ENCODE data around the gene NDUFS3. TPM values are rescaled to one million over a fixed set of nuclear protein-coding genes. Genes with fewer than 3 reads are reported as not detected.

Gene NDUFS3
- total RNA-seq, 3 donors from 2014 or later: 150 to 205 (median 197) TPM

DNA sequence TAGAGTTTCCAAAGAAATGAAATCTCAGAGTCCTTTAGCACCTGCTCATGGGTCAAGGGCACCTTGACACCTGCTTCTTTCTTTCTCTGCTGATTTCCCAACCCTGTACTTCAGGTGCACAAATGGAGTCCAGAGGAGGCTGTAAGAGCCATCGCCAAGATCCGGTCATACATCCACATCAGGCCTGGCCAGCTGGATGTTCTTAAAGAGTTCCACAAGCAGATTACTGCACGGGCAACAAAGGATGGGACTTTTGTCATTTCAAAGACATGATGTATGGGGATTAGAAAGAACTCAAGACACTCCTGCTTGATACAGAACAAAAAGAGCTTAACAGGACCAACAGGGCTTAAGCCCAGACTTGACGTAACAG lies 7.5 kb upstream of the NDUFS3 start:
- H3K9me3 ChIP-seq: no peaks in the 10 kb centered on the region
- H3K36me3 ChIP-seq (ENCODE audit: low read depth): peaks cover 3% of the 10 kb centered on the region
- intact Hi-C loops (cut with DNase I, micrococcal nuclease): no loop called here
- TF ChIP-seq, protein P1, sequence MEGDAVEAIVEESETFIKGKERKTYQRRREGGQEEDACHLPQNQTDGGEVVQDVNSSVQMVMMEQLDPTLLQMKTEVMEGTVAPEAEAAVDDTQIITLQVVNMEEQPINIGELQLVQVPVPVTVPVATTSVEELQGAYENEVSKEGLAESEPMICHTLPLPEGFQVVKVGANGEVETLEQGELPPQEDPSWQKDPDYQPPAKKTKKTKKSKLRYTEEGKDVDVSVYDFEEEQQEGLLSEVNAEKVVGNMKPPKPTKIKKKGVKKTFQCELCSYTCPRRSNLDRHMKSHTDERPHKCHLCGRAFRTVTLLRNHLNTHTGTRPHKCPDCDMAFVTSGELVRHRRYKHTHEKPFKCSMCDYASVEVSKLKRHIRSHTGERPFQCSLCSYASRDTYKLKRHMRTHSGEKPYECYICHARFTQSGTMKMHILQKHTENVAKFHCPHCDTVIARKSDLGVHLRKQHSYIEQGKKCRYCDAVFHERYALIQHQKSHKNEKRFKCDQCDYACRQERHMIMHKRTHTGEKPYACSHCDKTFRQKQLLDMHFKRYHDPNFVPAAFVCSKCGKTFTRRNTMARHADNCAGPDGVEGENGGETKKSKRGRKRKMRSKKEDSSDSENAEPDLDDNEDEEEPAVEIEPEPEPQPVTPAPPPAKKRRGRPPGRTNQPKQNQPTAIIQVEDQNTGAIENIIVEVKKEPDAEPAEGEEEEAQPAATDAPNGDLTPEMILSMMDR (IDR thresholded peaks at IDR 0.05): no peak
- ATAC-seq: no peak
- no peak for DNase-seq
- H3K4me3 ChIP-seq: no peak overlapping the region
- peaks cover 3% of the 10 kb centered on the region for H3K4me1 ChIP-seq (ENCODE audit: low read depth)

DNA sequence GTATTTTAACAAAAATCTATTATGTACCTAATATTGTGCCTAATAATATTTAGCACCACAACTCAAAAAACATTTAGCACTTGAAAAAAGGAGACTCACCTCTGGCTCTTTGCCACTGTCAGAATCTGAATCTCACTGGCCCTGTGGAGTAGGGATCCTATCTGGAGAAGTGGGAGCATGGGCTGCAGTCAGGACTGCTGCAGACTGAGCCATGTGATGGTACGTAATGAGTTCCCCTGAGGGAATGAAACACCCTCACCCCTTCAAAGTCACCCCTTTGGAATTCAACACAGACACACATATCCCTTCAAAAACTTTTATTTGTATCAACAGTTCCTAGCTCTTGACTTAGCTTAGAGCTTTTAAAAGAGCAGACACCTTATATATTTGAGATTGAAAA lies 7.0 kb upstream of the NDUFS3 start:
- Histone ChIP-seq H3K4me1 (ENCODE audit: low read depth) (no peaks in the 10 kb centered on the region), H3K4me3 (no peak overlapping the region), H3K36me3 (ENCODE audit: low read depth) (peaks cover 3% of the 10 kb centered on the region), H3K9me3 (no peaks in the 10 kb centered on the region)
- DNase-seq (no peak), ATAC-seq (no peak)
- intact Hi-C loops (cut with DNase I, micrococcal nuclease): no loop called here
- TF ChIP-seq, protein P1 (IDR thresholded peaks at IDR 0.05): no peak

DNA sequence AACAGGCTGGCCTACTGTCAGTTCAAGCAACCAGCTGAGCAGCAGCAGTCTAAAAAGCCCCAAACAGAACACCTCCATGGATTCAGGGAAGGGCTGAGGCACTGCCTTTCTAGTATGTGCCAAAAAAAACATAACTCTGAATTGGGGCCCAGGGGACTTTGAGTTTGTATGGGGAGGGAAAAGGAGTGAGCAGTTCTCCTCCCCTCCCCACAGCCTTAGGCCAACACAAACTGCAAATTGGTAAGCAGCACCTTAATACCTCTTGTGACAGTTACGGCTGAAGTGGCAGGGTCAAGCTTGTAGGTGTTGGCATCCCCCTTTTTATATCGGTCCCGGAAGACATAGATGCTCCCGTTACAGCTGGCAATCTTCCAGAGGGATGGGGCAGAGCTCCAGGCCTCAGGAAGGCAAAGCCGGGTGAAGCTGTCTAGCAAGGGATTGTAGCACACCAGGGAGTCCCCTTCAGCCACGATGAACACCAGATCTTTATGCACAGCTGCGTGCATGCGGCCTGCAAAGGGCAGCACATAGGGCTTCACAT lies 6.1 kb upstream of the NDUFS3 start:
- H3K4me1 ChIP-seq (ENCODE audit: low read depth): peaks cover 7% of the 10 kb centered on the region
- TF ChIP-seq, protein P1 (IDR thresholded peaks at IDR 0.05): no peak
- no peak for ATAC-seq
- no peak for DNase-seq
- intact Hi-C loops (cut with DNase I, micrococcal nuclease): no loop called here
- peaks cover 3% of the 10 kb centered on the region for H3K36me3 ChIP-seq (ENCODE audit: low read depth)
- no peaks in the 10 kb centered on the region for H3K9me3 ChIP-seq
- no peak overlapping the region for H3K4me3 ChIP-seq

DNA sequence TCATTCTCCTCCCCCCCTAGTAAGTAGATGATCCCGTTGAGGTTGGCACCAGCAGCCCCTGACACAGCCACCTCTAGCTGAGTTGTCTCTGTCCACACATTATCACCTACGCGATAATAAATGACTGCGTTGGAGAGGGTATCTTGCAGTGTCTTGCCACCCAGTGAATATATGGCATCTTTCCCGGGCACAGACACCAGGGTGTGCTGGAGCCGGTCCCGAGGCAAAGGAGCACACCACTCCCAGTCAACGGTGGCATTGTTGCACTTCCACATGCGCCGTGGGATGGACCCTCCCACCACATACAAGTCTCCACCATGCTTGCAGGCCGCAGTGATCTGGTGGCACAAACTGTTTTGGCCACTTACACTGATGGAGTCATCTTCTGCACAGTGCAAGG lies 5.6 kb upstream of the NDUFS3 start:
- TF ChIP-seq, protein P1 (IDR thresholded peaks at IDR 0.05): no peak
- no peak overlapping the region for H3K4me3 ChIP-seq
- H3K4me1 ChIP-seq (ENCODE audit: low read depth): peaks cover 12% of the 10 kb centered on the region
- H3K9me3 ChIP-seq: no peaks in the 10 kb centered on the region
- peaks cover 3% of the 10 kb centered on the region for H3K36me3 ChIP-seq (ENCODE audit: low read depth)
- DNase-seq (no peak), ATAC-seq (no peak)
- intact Hi-C loops (cut with DNase I, micrococcal nuclease): no loop called here

DNA sequence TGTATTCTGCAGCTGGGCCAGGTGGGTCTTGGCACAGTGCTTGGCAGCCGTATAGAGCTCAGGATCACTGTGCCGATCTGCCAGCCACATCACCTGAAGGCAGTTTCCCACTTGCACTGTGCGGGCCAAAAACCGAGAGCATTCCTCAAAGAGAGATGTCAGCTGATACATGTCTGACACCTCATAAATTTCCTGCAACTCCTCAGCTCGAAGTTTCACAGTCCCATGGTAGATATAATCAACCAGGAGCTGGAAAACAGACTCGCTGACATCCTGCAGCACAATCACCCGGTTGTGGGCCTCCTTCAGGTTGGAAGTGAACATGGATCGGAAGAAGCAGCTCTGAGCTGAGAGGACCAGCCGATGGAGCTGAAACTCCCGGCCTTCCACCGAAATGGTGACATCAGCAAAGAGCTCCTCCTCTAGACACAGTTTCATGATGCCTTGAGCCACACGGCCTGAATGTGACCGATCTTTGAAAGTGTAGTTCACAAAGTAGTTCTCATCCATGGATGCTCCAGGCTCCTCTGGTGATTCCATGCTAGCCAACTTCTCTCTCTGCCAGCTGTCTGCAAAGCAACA lies 1.3 kb upstream of the NDUFS3 start:
- Histone ChIP-seq H3K4me1 (ENCODE audit: low read depth) (peaks cover 12% of the 10 kb centered on the region), H3K36me3 (ENCODE audit: low read depth) (peaks cover 14% of the 10 kb centered on the region), H3K4me3 (no peak overlapping the region), H3K9me3 (no peaks in the 10 kb centered on the region)
- DNase-seq (no peak), ATAC-seq (no peak)
- TF ChIP-seq, protein P1 (IDR thresholded peaks at IDR 0.05): no peak
- intact Hi-C loops (cut with DNase I, micrococcal nuclease): no loop called here

DNA sequence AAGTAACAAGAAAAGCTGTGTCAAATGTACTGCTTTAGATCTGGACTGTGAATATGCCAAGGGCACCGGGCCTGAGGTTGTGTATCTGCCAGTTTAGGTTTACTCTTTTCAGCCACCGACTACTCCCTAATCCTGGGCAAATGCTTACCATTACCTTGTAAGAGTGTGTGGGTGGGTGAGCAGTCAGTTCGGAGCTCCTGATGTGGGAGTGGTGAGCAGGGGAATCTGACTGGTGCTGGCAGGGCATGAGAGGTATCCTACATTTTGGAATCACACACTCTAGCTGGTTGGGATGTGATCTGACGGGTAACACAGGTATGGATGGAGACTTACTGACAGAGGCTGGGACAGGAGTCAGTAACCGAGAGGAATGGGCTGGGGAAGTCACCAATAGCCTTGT lies 5.0 kb downstream of the NDUFS3 start:
- DNase-seq (no peak), ATAC-seq (no peak)
- intact Hi-C loops (cut with DNase I, micrococcal nuclease): no loop called here
- H3K4me3 ChIP-seq: no peak overlapping the region
- no peaks in the 10 kb centered on the region for H3K9me3 ChIP-seq
- no peaks in the 10 kb centered on the region for H3K4me1 ChIP-seq (ENCODE audit: low read depth)
- TF ChIP-seq, protein P1 (IDR thresholded peaks at IDR 0.05): no peak
- H3K36me3 ChIP-seq (ENCODE audit: low read depth): peaks cover 16% of the 10 kb centered on the region

Data from mucosa of descending colon (tissue), 3 donors.